Activated CD4-positive, alpha-beta memory T cell treated with anti-CD3 and anti-CD28 coated beads for 36 hours (primary cell): ENCODE results near the gene RIMBP3C. TPM values are rescaled to one million over a fixed set of nuclear protein-coding genes. Genes with fewer than 3 reads are reported as not detected.
"Not testable (repeated sequence)": the region's sequence is repeated elsewhere in the genome, so short reads cannot be mapped to it uniquely, and the experiment has no call there.

Experiments
- CTCF ChIA-PET: fragments of 350-600 bp; sonication (Branson Sonifier 250); formaldehyde crosslinking; loops from one replicate; lab custom pipeline; 2021; ENCODE audit warnings: antibody characterized with exemption, inconsistent platforms; lab: Charles Lee
- POLR2A ChIA-PET: fragments of 350-600 bp; sonication (Branson Sonifier 250); formaldehyde crosslinking; loops from one replicate; lab custom pipeline; 2021; ENCODE audit warnings: antibody characterized with exemption; lab: Charles Lee
- DNase-seq: peaks from one replicate; pipeline ENCODE4 v3.0.0-alpha.2; 2020
- H3K27ac Mint-ChIP-seq: one replicate; pipeline ENCODE4 v1.8.0; 2021; ENCODE audit warnings: mixed read lengths
- H3K27me3 Mint-ChIP-seq: one replicate; pipeline ENCODE4 v1.8.0; 2021; ENCODE audit warnings: mixed read lengths
- H3K36me3 Mint-ChIP-seq: one replicate; pipeline ENCODE4 v1.8.0; 2021; ENCODE audit warnings: mixed read lengths
- H3K4me1 Mint-ChIP-seq: one replicate; pipeline ENCODE4 v1.8.0; 2021; ENCODE audit warnings: low read depth, mixed read lengths
- H3K4me3 Mint-ChIP-seq: one replicate; pipeline ENCODE4 v1.8.0; 2021; ENCODE audit warnings: mild to moderate bottlenecking, mixed read lengths
- H3K9me3 Mint-ChIP-seq: one replicate; pipeline ENCODE4 v1.8.0; 2021; ENCODE audit warnings: mixed read lengths
- intact Hi-C: fragments of 100-400 bp; cut with micrococcal nuclease; formaldehyde crosslinking; loops from one replicate; pipeline ENCODE4 v1.15.1; 2023
- total RNA-seq, 2 experiments: library from RNA; stranded (reverse); gene quantifications; one replicate each; pipeline ENCODE4 v1.2.3, GENCODE V29; 2021

Gene RIMBP3C
- total RNA-seq, 2 experiments from 2014 or later, result 0.46 TPM; not detected in 1

DNA sequence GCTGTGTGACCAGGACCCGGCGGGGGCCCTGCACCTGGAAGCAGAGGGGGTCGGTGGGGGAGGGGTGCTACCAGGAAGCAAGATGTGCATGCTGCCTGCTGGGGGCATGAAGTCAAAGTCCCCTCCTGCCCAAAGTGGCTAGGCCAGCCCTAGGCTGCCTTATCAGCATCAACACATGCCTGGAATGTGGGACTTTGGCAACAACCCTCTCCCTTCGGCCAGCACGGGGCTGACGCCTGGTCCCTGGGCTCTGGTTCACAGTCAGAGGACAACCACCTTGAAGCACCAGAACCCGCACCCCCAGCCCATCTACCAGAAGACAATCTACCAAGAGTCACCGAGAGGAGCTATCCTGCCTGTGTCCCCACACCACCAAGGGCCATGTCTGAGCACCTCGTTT lies 40.9 kb downstream of the RIMBP3C start:
- DNase-seq, H3K27ac Mint-ChIP-seq, intact Hi-C loops, H3K4me3 Mint-ChIP-seq, H3K27me3 Mint-ChIP-seq, H3K9me3 Mint-ChIP-seq, H3K36me3 Mint-ChIP-seq, CTCF ChIA-PET, POLR2A ChIA-PET, H3K4me1 Mint-ChIP-seq: not testable (repeated sequence)

DNA sequence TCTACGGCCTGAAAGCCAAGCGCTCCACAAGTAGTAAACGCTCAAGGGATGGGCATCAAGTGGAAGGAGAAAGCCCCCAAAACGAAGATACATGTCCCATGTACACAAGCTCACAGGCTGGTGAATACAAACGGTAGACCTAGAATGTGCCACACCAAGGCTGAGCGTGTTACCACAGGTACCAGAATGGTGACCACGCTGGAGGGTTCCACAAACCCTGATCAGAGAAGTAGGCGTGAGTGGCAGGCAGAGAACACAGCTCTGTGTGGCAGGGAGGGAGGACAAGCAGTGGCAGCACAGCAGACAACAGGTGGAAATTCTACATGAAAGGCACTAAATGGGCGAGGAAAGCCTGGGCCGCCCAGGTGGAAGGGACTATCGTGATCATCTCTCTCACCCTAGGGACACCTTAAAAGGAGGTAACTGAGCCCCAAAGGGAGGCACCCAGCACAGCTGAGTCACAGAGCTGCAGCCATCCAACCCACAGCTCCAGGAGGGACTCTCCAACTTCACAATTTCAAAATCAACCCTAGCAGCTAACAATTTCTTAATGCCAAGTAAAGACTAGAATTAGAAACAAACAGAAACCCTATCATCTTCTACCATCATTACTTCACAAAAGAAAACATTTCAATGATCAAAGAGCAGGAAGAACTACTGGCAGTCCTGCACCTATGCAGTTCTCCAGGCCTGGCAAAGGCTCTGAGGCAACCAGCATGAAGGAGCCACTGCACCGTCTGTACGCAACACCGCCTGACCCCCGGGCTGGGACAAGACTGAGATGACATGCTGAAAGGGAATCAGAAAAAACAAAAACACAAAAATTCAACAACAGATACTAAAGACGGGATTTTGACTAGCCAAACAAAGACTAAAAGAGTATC lies 51.4 kb downstream of the RIMBP3C start:
- intact Hi-C loops, H3K27ac Mint-ChIP-seq, POLR2A ChIA-PET, H3K27me3 Mint-ChIP-seq, H3K4me1 Mint-ChIP-seq, H3K4me3 Mint-ChIP-seq, H3K36me3 Mint-ChIP-seq, CTCF ChIA-PET, H3K9me3 Mint-ChIP-seq, DNase-seq: not testable (repeated sequence)

DNA sequence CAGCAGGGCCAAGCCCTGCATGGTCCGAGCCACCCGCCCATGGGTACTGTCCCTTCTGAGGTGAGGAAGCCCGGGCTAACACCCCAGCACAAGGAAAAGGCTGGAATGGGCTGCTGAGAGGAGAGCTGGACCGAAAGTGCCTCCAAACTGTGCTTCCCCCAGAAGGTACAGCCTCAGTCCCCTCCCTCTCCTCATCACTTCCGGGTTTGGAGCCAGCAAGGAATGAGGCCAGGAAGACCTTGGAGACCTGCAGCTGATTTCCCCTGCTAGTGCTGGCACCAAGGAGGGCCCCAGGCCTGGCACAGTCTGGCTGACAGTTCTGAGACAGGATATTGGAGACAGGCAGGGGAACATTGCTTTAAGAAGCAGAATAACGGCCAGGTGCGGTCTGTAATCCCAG lies 52.8 kb downstream of the RIMBP3C start:
- CTCF ChIA-PET, intact Hi-C loops, H3K27me3 Mint-ChIP-seq, H3K4me3 Mint-ChIP-seq, POLR2A ChIA-PET, H3K36me3 Mint-ChIP-seq, H3K4me1 Mint-ChIP-seq, H3K9me3 Mint-ChIP-seq, DNase-seq, H3K27ac Mint-ChIP-seq: not testable (repeated sequence)

DNA sequence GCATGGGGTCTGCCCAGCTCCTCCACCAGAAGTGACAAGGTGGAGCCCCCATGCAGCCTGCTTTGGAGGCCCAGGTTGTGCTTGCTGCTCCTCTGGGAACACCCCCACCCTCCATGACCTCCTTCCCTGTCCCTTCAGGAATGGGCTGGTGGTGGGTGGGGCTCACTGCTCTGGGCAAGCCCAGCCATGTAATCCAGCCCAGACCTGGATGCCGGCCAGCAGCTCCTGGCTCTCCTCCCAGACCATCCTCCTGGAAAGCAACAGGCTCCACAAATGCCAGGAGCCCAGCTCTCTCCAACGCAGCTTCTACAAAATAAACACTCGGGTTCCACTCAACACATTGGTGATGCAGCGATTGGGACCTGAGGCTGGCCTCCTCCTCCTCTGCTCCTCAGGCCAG lies 53.3 kb downstream of the RIMBP3C start:
- H3K27ac Mint-ChIP-seq, H3K4me3 Mint-ChIP-seq, H3K27me3 Mint-ChIP-seq, H3K36me3 Mint-ChIP-seq, H3K9me3 Mint-ChIP-seq, CTCF ChIA-PET, POLR2A ChIA-PET, DNase-seq, H3K4me1 Mint-ChIP-seq, intact Hi-C loops: not testable (repeated sequence)

Other genes starting within 250 kb of the RIMBP3C start
- under 1 TPM; 0.15 to 0.48 TPM for gene RIMBP3B, start 167.7 kb downstream of the RIMBP3C start, total RNA-seq
- 1 to 10 TPM; 3.6 to 3.7 TPM for gene HIC2, start 134.1 kb downstream of the RIMBP3C start, total RNA-seq
- gene TMEM191C, start 84.1 kb downstream of the RIMBP3C start, total RNA-seq, result 1 to 10 TPM in 1 of 2 experiments, under 1 TPM in 1; 0.78 to 1.4 TPM
- 10 to 100 TPM; 52.4 to 53.1 TPM for gene UBE2L3, start 16.3 kb upstream of the RIMBP3C start, total RNA-seq
- gene YDJC, start 78.6 kb upstream of the RIMBP3C start, total RNA-seq, result 10 to 100 TPM; 45.3 to 47.1 TPM
- under 1 TPM; 0.27 to 0.31 TPM for gene CCDC116, start 81.3 kb upstream of the RIMBP3C start, total RNA-seq
- gene SDF2L1, start 90.8 kb upstream of the RIMBP3C start, total RNA-seq, result 10 to 100 TPM; 38.2 to 41.8 TPM
- gene PPIL2, start 114.6 kb upstream of the RIMBP3C start, total RNA-seq, result 10 to 100 TPM; 41.4 to 45.8 TPM
- 1 to 10 TPM; 1.6 to 1.8 TPM for gene YPEL1, start 184.3 kb upstream of the RIMBP3C start, total RNA-seq